Measurements from ENCODE around the gene SLC49A3. TPM values are rescaled to one million over a fixed set of nuclear protein-coding genes. Genes with fewer than 3 reads are reported as not detected.
A peak's percentile ranks its signal among the peaks of the same experiment; 100 is the strongest.

SLC49A3 gene
- total and polyA plus RNA-seq, 10 of the 15 experiments (the other 5 are each of a cell fraction or from before 2014, with no cell fraction given): 0.09 to 0.85 (median 0.18) TPM; not detected in 4

- Histone ChIP-seq H3K4me1 (ENCODE audit: control insufficient read depth, insufficient read depth, low read length) (peaks cover under 1% of the 10 kb centered on the region), H3K4me2 (ENCODE audit: control insufficient read depth, insufficient read depth) (peak overlapping the region; percentile 72), H3K27ac (ENCODE audit: control insufficient read depth, insufficient read depth) (no peak overlapping the region), H3K27me3 (replicated peaks in 1 of 2; ENCODE audit: control insufficient read depth in 2 of 2, insufficient read depth in 2 of 2, low read length in 1 of 2) (no peaks in the 10 kb centered on the region), H3K79me2 (ENCODE audit: control insufficient read depth, insufficient read depth, low read length) (peaks cover 29% of the 10 kb centered on the region), H3K9me3 (replicated peaks; ENCODE audit: control insufficient read depth, insufficient read depth, low read length) (no peaks in the 10 kb centered on the region; the same call in 2 of the 3 replicates), H3K36me3 (ENCODE audit: control insufficient read depth in 2 of 2, insufficient read depth in 2 of 2, low read length in 1 of 2) (peaks cover 0 to 2% of the 10 kb centered on the region in 2 experiments; a peak in 1 of 4 replicates), H2AFZ (ENCODE audit: control insufficient read depth, low read depth, low read length) (peak overlapping the region; percentile 81; the same call in 1 of the 2 replicates), H3K4me3 (0 out of 2 replicates have a peak overlapping the region, but pooled peaks have one; percentile 33), H4K20me1 (ENCODE audit: control insufficient read depth, insufficient read depth) (no peaks in the 10 kb centered on the region), H3K9ac (ENCODE audit: control insufficient read depth, insufficient read depth, low read length) (no peak overlapping the region)
- no TSS peak for BruUV-seq (replicated peaks)
- no peak for DNase-seq (ENCODE audit: low read depth, low spot score)
- TF ChIP-seq NR2C2 (IDR thresholded peaks at IDR 0.05; ENCODE audit: borderline replicate concordance, control insufficient read depth, insufficient read length, low read depth): peak; percentile 8
- TF ChIP-seq SUZ12 (IDR thresholded peaks at IDR 0.05; ENCODE audit: unreplicated experiment): no peak
- intact Hi-C loops (cut with micrococcal nuclease; ENCODE audit: unreplicated experiment) (no loop called here), in situ Hi-C loops (cut with MboI) (no loop called here)
- RAD21 ChIA-PET (ENCODE audit: unreplicated experiment): no interaction called here
- FAIRE-seq: no peak
- CTCF ChIA-PET: no interaction called here
- WGBS (ENCODE audit: insufficient coverage, insufficient replicate concordance, low lambda C conversion rate, missing lambda C conversion rate): 100% methylated on average over 1 of the region's 1 CpG
- SMC1A ChIA-PET (ENCODE audit: uncharacterized antibody, unreplicated experiment): no interaction called here
- no peak for ATAC-seq
- POLR2A ChIA-PET: no interaction called here
These were observed 16.0 kb upstream of the SLC49A3 start for GRCh38 chr4:704971-705277.

GRCh38 chr4:704198-704891 lies 15.4 kb upstream of the SLC49A3 start:
- H3K27ac ChIP-seq (ENCODE audit: control insufficient read depth, insufficient read depth): no peak overlapping the region
- RAD21 ChIA-PET (ENCODE audit: unreplicated experiment): no interaction called here
- peaks cover 4% of the 10 kb centered on the region for H3K4me1 ChIP-seq (ENCODE audit: control insufficient read depth, insufficient read depth, low read length)
- in situ Hi-C loops (cut with MboI): no loop called here
- no peak overlapping the region for H3K9ac ChIP-seq (ENCODE audit: control insufficient read depth, insufficient read depth, low read length)
- SMC1A ChIA-PET (ENCODE audit: uncharacterized antibody, unreplicated experiment): no interaction called here
- CTCF ChIA-PET: no interaction called here
- POLR2A ChIA-PET: no interaction called here
- H3K79me2 ChIP-seq (ENCODE audit: control insufficient read depth, insufficient read depth, low read length): peaks cover 25% of the 10 kb centered on the region
- WGBS (ENCODE audit: insufficient coverage, insufficient replicate concordance, low lambda C conversion rate, missing lambda C conversion rate): 81% methylated on average over 45 of the region's 46 CpGs
- intact Hi-C loops (cut with micrococcal nuclease; ENCODE audit: unreplicated experiment): no loop called here
- BruUV-seq (replicated peaks): no TSS peak
- no peak for FAIRE-seq
- ATAC-seq: no peak
- DNase-seq (ENCODE audit: low read depth, low spot score): no peak
- H3K9me3 ChIP-seq (replicated peaks; ENCODE audit: control insufficient read depth, insufficient read depth, low read length): no peaks in the 10 kb centered on the region; the same call in 2 of the 3 replicates
- H2AFZ ChIP-seq (ENCODE audit: control insufficient read depth, low read depth, low read length): no peak overlapping the region
- H3K36me3 ChIP-seq (ENCODE audit: control insufficient read depth in 2 of 2, insufficient read depth in 2 of 2, low read length in 1 of 2): peaks cover 0 to 2% of the 10 kb centered on the region in 2 experiments; a peak in 1 of 4 replicates
- H3K27me3 ChIP-seq (replicated peaks in 1 of 2; ENCODE audit: control insufficient read depth in 2 of 2, insufficient read depth in 2 of 2, low read length in 1 of 2): no peaks in the 10 kb centered on the region
- H4K20me1 ChIP-seq (ENCODE audit: control insufficient read depth, insufficient read depth): no peaks in the 10 kb centered on the region
- no peak overlapping the region for H3K4me2 ChIP-seq (ENCODE audit: control insufficient read depth, insufficient read depth)
- H3K4me3 ChIP-seq: no peak overlapping the region
- TF ChIP-seq CEBPZ (IDR thresholded peaks at IDR 0.05; ENCODE audit: low read depth, low read length): no peak
- TF ChIP-seq SRF (IDR thresholded peaks at IDR 0.05; ENCODE audit: low read depth in 2 of 2, low read length in 2 of 2): no peak
- TF ChIP-seq ATF2 (IDR thresholded peaks at IDR 0.05; ENCODE audit: low read length): no peak
- TF ChIP-seq REST (IDR thresholded peaks at IDR 0.05; ENCODE audit: low read depth, low read length): no peak
- TF ChIP-seq PAX8 (IDR thresholded peaks at IDR 0.05): no peak
- no peak for TF ChIP-seq NFIC (IDR thresholded peaks at IDR 0.05; ENCODE audit: low read depth, low read length)

All from GM12878 (cell line).